K562 (cell line): ENCODE results near the gene ZNF181. TPM values are rescaled to one million over a fixed set of nuclear protein-coding genes. Genes with fewer than 3 reads are reported as not detected.

Experiments
- ATF6 ChIP-seq: sonication (generic); formaldehyde crosslinking; IDR thresholded peaks from 2 replicates; pipeline ENCODE4 v1.4.0; 2020; ENCODE audit warnings: mild to moderate bottlenecking, missing genetic modification reagents
- COPS2 ChIP-seq: fragments of 450-650 bp; conservative IDR thresholded peaks from 2 replicates; pipeline ENCODE4 v1.6.1; 2016; ENCODE audit warnings: mild to moderate bottlenecking, moderate library complexity
- CREB3L1 ChIP-seq: fragments of 450-650 bp; IDR thresholded peaks from 2 replicates; pipeline ENCODE4 v1.6.1; 2014; ENCODE audit warnings: low read depth, mild to moderate bottlenecking, moderate library complexity, borderline replicate concordance
- NFE2L1 ChIP-seq: fragments of 450-650 bp; IDR thresholded peaks from 2 replicates; pipeline ENCODE4 v1.6.1; 2016; ENCODE audit warnings: missing genetic modification characterization, low read depth, mild to moderate bottlenecking, missing compliant biosample characterization, moderate library complexity, borderline replicate concordance
- NR2C1 ChIP-seq, 2 experiments: fragments of 450-650 bp; IDR thresholded peaks; 2 replicates each; pipeline ENCODE4 v1.6.1; 2017; ENCODE audit warnings: mild to moderate bottlenecking in 2 of 2, antibody characterized with exemption in 1 of 2, inconsistent platforms in 1 of 2, missing compliant biosample characterization in 1 of 2, missing genetic modification characterization in 1 of 2
- PCBP1 ChIP-seq: fragments of 200-400 bp; formaldehyde crosslinking; IDR thresholded peaks from 2 replicates; pipeline ENCODE4 v1.6.1; 2018; ENCODE audit warnings: mild to moderate bottlenecking, low read depth, low read length; ENCODE audit not compliant: poor library complexity, severe bottlenecking
- TARDBP ChIP-seq: fragments of 450-650 bp; IDR thresholded peaks from 2 replicates; pipeline ENCODE4 v1.6.1; 2016
- ZNF133 ChIP-seq: fragments of 250-450 bp; sonication (Bioruptor Pico); IDR thresholded peaks from 2 replicates; pipeline ENCODE4 v1.4.0; 2020; ENCODE audit warnings: mild to moderate bottlenecking
- polyA plus RNA-seq, 8 experiments: library from polyadenylated mRNA; depleted of rRNA in 4 of 8; stranded (reverse) in 5 of 8; unstranded in 3 of 8; fragments of >200 nt; fragmentation: Nextera tagmentation in 2 of 8; fragmentation: Illumina TruSeq in 1 of 8; extraction: Ambion mirVana in 2 of 8; extraction: Trizol in 1 of 8; gene quantifications; 2 replicates each; pipeline versions ENCODE4 v1.2.1 to v1.2.3, GENCODE V29; 2011 to 2014; ENCODE audit warnings: inconsistent platforms in 1 of 8, missing spikeins in 1 of 8
- total RNA-seq, 7 experiments: library from RNA; depleted of rRNA in 6 of 7; stranded (reverse); fragments of >200 nt in 6 of 7; fragmentation: Illumina TruSeq in 2 of 7; extraction: Trizol in 2 of 7; gene quantifications; 2 replicates each; pipeline versions ENCODE4 v1.2.1 to v1.2.3, GENCODE V29; 2011 to 2021; ENCODE audit warnings: low replicate concordance in 1 of 7
- TF ChIP-seq, protein P1 (sequence below): fragments of 450-650 bp; IDR thresholded peaks from 2 replicates; pipeline ENCODE4 v1.6.1; 2016; ENCODE audit warnings: mild to moderate bottlenecking, moderate library complexity
- TF ChIP-seq, protein P2 (sequence below): sonication (generic); formaldehyde crosslinking; IDR thresholded peaks from 2 replicates; pipeline ENCODE4 v1.9.0; 2022; ENCODE audit warnings: mild to moderate bottlenecking, missing genetic modification reagents

ZNF181 gene
- total and polyA plus RNA-seq, 9 of the 15 experiments (the other 6 are each of a cell fraction or from before 2014, with no cell fraction given): 4.3 to 20.3 (median 12.1) TPM

DNA sequence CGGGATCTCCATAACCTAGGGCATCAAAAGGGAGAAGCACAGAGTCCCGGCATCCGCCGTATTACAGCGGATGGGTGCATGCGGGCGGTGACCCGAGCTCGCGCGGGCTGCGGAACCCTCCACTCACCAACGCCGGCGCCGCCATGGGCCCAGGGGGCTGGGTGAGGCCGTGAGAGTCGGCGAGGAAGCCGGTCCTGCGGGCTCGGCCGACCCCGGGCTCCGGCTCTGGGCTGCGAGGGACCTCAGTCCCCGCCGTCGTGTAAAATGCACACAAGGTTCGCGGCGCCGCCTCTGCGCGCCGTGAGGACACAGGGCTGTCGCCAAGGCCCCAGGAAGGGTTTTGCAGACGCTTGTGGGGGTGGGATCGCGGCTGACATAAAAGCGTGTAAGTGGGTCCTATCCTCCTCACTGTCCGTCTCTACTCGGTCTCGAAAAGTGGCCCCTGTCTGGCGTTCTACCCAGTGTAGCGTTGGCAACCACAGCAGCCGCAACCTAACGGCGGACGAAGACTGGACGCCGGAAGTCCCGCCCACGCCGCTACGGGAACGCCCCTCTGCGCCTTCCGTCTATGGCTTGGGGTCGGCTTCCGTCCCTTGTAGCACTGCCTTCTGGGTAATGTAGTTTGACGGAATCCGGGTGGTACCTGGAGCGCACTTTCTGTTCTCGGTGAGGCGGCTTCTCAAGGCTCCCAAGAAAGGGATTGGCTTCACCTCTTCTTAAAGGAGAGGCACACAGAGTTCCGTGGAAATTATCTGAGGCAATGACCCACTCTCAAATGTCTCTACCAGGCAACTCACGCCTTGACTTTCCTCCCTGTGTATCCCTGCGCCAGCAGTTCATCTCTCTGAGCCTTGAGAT, 38.9 kb downstream of the ZNF181 start, which contains the start of gene ZNF599 (continued):
- TF ChIP-seq CREB3L1 (peak; percentile 72; the same call in 1 of the 2 replicates), ZNF133 (CRISPR knock-in tag) (no peak), PCBP1 (no peak), NR2C1 (IDR thresholded peaks at IDR 0.05) (peak; percentile 67), NR2C1 (tag; IDR thresholded peaks at IDR 0.05) (peak; percentile 78), ATF6 (CRISPR knock-in tag) (no peak), COPS2 (no peak), NFE2L1 (no peak), TARDBP (no peak)
- TF ChIP-seq, protein P1, sequence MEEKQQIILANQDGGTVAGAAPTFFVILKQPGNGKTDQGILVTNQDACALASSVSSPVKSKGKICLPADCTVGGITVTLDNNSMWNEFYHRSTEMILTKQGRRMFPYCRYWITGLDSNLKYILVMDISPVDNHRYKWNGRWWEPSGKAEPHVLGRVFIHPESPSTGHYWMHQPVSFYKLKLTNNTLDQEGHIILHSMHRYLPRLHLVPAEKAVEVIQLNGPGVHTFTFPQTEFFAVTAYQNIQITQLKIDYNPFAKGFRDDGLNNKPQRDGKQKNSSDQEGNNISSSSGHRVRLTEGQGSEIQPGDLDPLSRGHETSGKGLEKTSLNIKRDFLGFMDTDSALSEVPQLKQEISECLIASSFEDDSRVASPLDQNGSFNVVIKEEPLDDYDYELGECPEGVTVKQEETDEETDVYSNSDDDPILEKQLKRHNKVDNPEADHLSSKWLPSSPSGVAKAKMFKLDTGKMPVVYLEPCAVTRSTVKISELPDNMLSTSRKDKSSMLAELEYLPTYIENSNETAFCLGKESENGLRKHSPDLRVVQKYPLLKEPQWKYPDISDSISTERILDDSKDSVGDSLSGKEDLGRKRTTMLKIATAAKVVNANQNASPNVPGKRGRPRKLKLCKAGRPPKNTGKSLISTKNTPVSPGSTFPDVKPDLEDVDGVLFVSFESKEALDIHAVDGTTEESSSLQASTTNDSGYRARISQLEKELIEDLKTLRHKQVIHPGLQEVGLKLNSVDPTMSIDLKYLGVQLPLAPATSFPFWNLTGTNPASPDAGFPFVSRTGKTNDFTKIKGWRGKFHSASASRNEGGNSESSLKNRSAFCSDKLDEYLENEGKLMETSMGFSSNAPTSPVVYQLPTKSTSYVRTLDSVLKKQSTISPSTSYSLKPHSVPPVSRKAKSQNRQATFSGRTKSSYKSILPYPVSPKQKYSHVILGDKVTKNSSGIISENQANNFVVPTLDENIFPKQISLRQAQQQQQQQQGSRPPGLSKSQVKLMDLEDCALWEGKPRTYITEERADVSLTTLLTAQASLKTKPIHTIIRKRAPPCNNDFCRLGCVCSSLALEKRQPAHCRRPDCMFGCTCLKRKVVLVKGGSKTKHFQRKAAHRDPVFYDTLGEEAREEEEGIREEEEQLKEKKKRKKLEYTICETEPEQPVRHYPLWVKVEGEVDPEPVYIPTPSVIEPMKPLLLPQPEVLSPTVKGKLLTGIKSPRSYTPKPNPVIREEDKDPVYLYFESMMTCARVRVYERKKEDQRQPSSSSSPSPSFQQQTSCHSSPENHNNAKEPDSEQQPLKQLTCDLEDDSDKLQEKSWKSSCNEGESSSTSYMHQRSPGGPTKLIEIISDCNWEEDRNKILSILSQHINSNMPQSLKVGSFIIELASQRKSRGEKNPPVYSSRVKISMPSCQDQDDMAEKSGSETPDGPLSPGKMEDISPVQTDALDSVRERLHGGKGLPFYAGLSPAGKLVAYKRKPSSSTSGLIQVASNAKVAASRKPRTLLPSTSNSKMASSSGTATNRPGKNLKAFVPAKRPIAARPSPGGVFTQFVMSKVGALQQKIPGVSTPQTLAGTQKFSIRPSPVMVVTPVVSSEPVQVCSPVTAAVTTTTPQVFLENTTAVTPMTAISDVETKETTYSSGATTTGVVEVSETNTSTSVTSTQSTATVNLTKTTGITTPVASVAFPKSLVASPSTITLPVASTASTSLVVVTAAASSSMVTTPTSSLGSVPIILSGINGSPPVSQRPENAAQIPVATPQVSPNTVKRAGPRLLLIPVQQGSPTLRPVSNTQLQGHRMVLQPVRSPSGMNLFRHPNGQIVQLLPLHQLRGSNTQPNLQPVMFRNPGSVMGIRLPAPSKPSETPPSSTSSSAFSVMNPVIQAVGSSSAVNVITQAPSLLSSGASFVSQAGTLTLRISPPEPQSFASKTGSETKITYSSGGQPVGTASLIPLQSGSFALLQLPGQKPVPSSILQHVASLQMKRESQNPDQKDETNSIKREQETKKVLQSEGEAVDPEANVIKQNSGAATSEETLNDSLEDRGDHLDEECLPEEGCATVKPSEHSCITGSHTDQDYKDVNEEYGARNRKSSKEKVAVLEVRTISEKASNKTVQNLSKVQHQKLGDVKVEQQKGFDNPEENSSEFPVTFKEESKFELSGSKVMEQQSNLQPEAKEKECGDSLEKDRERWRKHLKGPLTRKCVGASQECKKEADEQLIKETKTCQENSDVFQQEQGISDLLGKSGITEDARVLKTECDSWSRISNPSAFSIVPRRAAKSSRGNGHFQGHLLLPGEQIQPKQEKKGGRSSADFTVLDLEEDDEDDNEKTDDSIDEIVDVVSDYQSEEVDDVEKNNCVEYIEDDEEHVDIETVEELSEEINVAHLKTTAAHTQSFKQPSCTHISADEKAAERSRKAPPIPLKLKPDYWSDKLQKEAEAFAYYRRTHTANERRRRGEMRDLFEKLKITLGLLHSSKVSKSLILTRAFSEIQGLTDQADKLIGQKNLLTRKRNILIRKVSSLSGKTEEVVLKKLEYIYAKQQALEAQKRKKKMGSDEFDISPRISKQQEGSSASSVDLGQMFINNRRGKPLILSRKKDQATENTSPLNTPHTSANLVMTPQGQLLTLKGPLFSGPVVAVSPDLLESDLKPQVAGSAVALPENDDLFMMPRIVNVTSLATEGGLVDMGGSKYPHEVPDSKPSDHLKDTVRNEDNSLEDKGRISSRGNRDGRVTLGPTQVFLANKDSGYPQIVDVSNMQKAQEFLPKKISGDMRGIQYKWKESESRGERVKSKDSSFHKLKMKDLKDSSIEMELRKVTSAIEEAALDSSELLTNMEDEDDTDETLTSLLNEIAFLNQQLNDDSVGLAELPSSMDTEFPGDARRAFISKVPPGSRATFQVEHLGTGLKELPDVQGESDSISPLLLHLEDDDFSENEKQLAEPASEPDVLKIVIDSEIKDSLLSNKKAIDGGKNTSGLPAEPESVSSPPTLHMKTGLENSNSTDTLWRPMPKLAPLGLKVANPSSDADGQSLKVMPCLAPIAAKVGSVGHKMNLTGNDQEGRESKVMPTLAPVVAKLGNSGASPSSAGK: peak; percentile 82
- TF ChIP-seq, protein P2, sequence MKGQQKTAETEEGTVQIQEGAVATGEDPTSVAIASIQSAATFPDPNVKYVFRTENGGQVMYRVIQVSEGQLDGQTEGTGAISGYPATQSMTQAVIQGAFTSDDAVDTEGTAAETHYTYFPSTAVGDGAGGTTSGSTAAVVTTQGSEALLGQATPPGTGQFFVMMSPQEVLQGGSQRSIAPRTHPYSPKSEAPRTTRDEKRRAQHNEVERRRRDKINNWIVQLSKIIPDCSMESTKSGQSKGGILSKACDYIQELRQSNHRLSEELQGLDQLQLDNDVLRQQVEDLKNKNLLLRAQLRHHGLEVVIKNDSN: no peak
